NCI-H1105 (cell line): ENCODE measurements around the gene CPXM2.
"Not testable (repeated sequence)": the region's sequence is repeated elsewhere in the genome, so short reads cannot be mapped to it uniquely, and the experiment has no call there.

Source experiments
- DNase-seq: peaks from one replicate; lab custom pipeline; 2025; lab: John Stamatoyannopoulos, UW

CPXM2 gene

GRCh38 chr10:123743441-123744223, 148.0 kb downstream of the CPXM2 start:
- no peak for DNase-seq

- DNase-seq = no peak
Measured at GRCh38 chr10:123742751-123743440, 148.7 kb downstream of the CPXM2 start.

GRCh38 chr10:123741711-123742110, 149.9 kb downstream of the CPXM2 start:
- no peak for DNase-seq

- no peak for DNase-seq
Measured at GRCh38 chr10:123741146-123741545, 150.5 kb downstream of the CPXM2 start.

- not testable (repeated sequence) for DNase-seq
Measured at GRCh38 chr10:123736917-123737316, 154.7 kb downstream of the CPXM2 start.

GRCh38 chr10:123729523-123729922, 162.1 kb downstream of the CPXM2 start:
- DNase-seq = no peak

GRCh38 chr10:123726836-123727235, 164.8 kb downstream of the CPXM2 start:
- DNase-seq = no peak

- DNase-seq = no peak
Measured at GRCh38 chr10:123726381-123726780, 165.2 kb downstream of the CPXM2 start.

GRCh38 chr10:123724747-123725146, 166.9 kb downstream of the CPXM2 start:
- no peak for DNase-seq

GRCh38 chr10:123722351-123722750, 169.3 kb downstream of the CPXM2 start:
- no peak for DNase-seq

GRCh38 chr10:123721441-123722049, 170.1 kb downstream of the CPXM2 start:
- no peak for DNase-seq

GRCh38 chr10:123720536-123720935, 171.1 kb downstream of the CPXM2 start:
- no peak for DNase-seq

GRCh38 chr10:123718544-123719060, 173.0 kb downstream of the CPXM2 start:
- DNase-seq = no peak

GRCh38 chr10:123717336-123717735, 174.3 kb downstream of the CPXM2 start:
- no peak for DNase-seq

GRCh38 chr10:123715546-123715945, 176.1 kb downstream of the CPXM2 start:
- DNase-seq = no peak

- DNase-seq = no peak
Measured at GRCh38 chr10:123706236-123706635, 185.4 kb downstream of the CPXM2 start.

- no peak for DNase-seq
Measured at GRCh38 chr10:123704812-123705211, 186.8 kb downstream of the CPXM2 start.

GRCh38 chr10:123704076-123704475, 187.5 kb downstream of the CPXM2 start:
- DNase-seq = no peak

GRCh38 chr10:123703195-123703790, 188.3 kb downstream of the CPXM2 start:
- no peak for DNase-seq
